Osteoblast (primary cell): Measurements from ENCODE around the gene KRTAP1-4. TPM values are rescaled to one million over a fixed set of nuclear protein-coding genes. Genes with fewer than 3 reads are reported as not detected.
"Not testable (repeated sequence)": the region's sequence is repeated elsewhere in the genome, so short reads cannot be mapped to it uniquely, and the experiment has no call there.

Experiments used
- DNase-seq: peaks from one replicate; pipeline ENCODE4 v3.0.0; 2011; ENCODE audit warnings: low spot score, mixed read lengths; ENCODE audit not compliant: insufficient read length; ENCODE audit errors: missing footprints
- H2AFZ ChIP-seq: 2 replicates; pipeline ENCODE4 v1.6.0; 2011; ENCODE audit warnings: mild to moderate bottlenecking, low read length
- H3K27ac ChIP-seq: 2 replicates; pipeline ENCODE4 v1.5.1; 2011; ENCODE audit warnings: mild to moderate bottlenecking, low read depth, low read length, moderate library complexity
- H3K27me3 ChIP-seq: 2 replicates; pipeline ENCODE4 v1.6.0; 2012; ENCODE audit warnings: mild to moderate bottlenecking, control low read depth, inconsistent platforms, low read length, moderate library complexity; ENCODE audit not compliant: insufficient read depth
- H3K36me3 ChIP-seq: 2 replicates; pipeline ENCODE4 v1.5.1; 2011; ENCODE audit warnings: mild to moderate bottlenecking, low read length, control low read depth, moderate library complexity; ENCODE audit not compliant: insufficient read depth
- H3K4me1 ChIP-seq: 2 replicates; pipeline ENCODE4 v1.5.1; 2011; ENCODE audit warnings: mild to moderate bottlenecking, low read length, control low read depth, moderate library complexity; ENCODE audit not compliant: insufficient read depth
- H3K4me2 ChIP-seq: 2 replicates; pipeline ENCODE4 v1.6.0; 2011; ENCODE audit warnings: mild to moderate bottlenecking, low read length; ENCODE audit not compliant: insufficient read depth
- H3K4me3 ChIP-seq: fragments of 200-600 bp; sonication (generic); 3 replicates; pipeline ENCODE4 v1.5.1; 2012; ENCODE audit warnings: mild to moderate bottlenecking, low read length, inconsistent platforms; ENCODE audit not compliant: insufficient read depth
- H3K79me2 ChIP-seq: 2 replicates; pipeline ENCODE4 v1.6.0; 2012; ENCODE audit warnings: mild to moderate bottlenecking, low read length, control low read depth, inconsistent platforms; ENCODE audit not compliant: insufficient read depth
- H3K9me3 ChIP-seq: 2 replicates; pipeline ENCODE4 v1.5.1; 2011; ENCODE audit warnings: low read depth, low read length, control low read depth
- H4K20me1 ChIP-seq: 2 replicates; pipeline ENCODE4 v1.6.0; 2012; ENCODE audit warnings: mild to moderate bottlenecking, low read length, control low read depth; ENCODE audit not compliant: insufficient read depth
- total RNA-seq: library from RNA; depleted of rRNA; stranded (reverse); fragments of >200 nt; gene quantifications from 2 replicates; pipeline ENCODE4 v1.2.3, GENCODE V29; 2012
- TF ChIP-seq, protein P1 (sequence below): IDR thresholded peaks from 2 replicates; pipeline ENCODE4 v1.5.1; 2011; ENCODE audit warnings: mild to moderate bottlenecking, low read depth, low read length, moderate library complexity; ENCODE audit errors: extremely low read depth

Gene KRTAP1-4
- total RNA-seq, 1 donor, result not detected

DNA sequence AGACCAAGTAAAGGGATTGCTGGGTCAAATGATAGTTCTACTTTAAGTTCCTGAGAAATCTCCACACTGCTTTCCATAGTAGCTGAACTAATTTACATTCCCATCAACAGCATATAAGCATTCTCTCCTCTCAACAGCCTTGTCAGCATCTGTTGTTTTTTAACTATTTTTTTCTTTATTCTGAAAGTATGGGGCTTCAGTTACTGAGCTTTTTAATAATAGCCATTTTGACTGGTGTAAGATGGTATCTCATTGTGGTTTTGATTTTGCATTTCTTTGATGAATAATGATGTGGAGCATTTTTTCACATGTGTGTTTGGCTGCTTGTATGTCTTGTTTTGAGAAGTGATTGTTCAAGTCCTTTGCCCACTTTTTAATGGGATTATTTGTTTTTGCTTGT is 22.6 kb upstream of the KRTAP1-4 start:
- Histone ChIP-seq H3K4me3 (no peak overlapping the region), H3K4me1 (peaks cover 33% of the 10 kb centered on the region), H3K36me3 (no peaks in the 10 kb centered on the region), H3K27me3 (no peaks in the 10 kb centered on the region), H3K79me2 (peaks cover 9% of the 10 kb centered on the region), H4K20me1 (no peaks in the 10 kb centered on the region), H3K27ac (peak overlapping the region; percentile 66), H2AFZ (no peak overlapping the region), H3K9me3 (peaks cover 2% of the 10 kb centered on the region), H3K4me2 (no peak overlapping the region)
- DNase-seq, result peak; percentile 86
- TF ChIP-seq, protein P1, sequence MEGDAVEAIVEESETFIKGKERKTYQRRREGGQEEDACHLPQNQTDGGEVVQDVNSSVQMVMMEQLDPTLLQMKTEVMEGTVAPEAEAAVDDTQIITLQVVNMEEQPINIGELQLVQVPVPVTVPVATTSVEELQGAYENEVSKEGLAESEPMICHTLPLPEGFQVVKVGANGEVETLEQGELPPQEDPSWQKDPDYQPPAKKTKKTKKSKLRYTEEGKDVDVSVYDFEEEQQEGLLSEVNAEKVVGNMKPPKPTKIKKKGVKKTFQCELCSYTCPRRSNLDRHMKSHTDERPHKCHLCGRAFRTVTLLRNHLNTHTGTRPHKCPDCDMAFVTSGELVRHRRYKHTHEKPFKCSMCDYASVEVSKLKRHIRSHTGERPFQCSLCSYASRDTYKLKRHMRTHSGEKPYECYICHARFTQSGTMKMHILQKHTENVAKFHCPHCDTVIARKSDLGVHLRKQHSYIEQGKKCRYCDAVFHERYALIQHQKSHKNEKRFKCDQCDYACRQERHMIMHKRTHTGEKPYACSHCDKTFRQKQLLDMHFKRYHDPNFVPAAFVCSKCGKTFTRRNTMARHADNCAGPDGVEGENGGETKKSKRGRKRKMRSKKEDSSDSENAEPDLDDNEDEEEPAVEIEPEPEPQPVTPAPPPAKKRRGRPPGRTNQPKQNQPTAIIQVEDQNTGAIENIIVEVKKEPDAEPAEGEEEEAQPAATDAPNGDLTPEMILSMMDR, result no peak

DNA sequence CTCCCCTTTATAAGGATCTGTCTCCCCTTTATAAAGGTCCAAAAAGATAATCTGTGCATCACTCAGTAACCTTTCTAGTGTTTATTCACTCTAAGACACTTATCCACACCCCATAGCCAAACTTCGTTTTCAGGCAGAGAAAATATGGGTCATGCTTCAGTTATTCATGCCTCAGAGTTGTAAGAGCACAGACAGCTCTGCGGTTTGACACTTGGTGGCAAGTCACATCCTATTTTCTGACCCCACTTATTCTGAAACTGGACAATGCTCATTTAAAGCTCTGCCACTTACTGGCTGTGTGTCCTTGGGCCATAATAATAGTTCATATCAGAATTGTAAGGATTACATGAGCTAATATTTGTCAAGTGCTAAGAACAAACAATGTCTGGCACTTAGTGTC is 19.1 kb upstream of the KRTAP1-4 start:
- Histone ChIP-seq H3K4me2 (peak overlapping the region; percentile 63), H4K20me1 (no peaks in the 10 kb centered on the region), H3K27ac (peak overlapping the region; percentile 97), H3K9me3 (no peaks in the 10 kb centered on the region), H3K36me3 (no peaks in the 10 kb centered on the region), H2AFZ (no peak overlapping the region), H3K4me1 (peaks cover 38% of the 10 kb centered on the region), H3K79me2 (peaks cover 5% of the 10 kb centered on the region), H3K4me3 (no peak overlapping the region), H3K27me3 (no peaks in the 10 kb centered on the region)
- TF ChIP-seq, protein P1, result no peak
- DNase-seq, result peak; percentile 95

- Histone ChIP-seq H3K27ac (peak overlapping the region; percentile 97), H3K4me2 (peak overlapping the region; percentile 63), H3K4me3 (no peak overlapping the region), H3K27me3 (no peaks in the 10 kb centered on the region), H2AFZ (peak overlapping the region; percentile 60), H3K9me3 (no peaks in the 10 kb centered on the region), H3K79me2 (no peaks in the 10 kb centered on the region), H4K20me1 (no peaks in the 10 kb centered on the region), H3K36me3 (no peaks in the 10 kb centered on the region), H3K4me1 (peaks cover 38% of the 10 kb centered on the region)
- peak; percentile 97 for DNase-seq
- TF ChIP-seq, protein P1, result no peak
Observed at GRCh38 chr17:41048441-41048840, 18.4 kb upstream of the KRTAP1-4 start.

GRCh38 chr17:41046735-41047465 is 16.9 kb upstream of the KRTAP1-4 start, which contains the start of gene KRTAP2-1:
TSS of gene KRTAP2-1 (minus strand) at chr17:41047316. CDS start at chr17:41047267, 49 bp downstream.
- peak within 1 kb of the TSS; percentile 63 for H3K4me2 ChIP-seq
- not testable (repeated sequence) for H3K9me3 ChIP-seq, H3K4me3 ChIP-seq, H3K27me3 ChIP-seq, H3K79me2 ChIP-seq, H2AFZ ChIP-seq, H3K36me3 ChIP-seq, H4K20me1 ChIP-seq, DNase-seq
- peak within 1 kb of the TSS; percentile 97 for H3K27ac ChIP-seq
- peaks cover 32% of the 10 kb centered on the region for H3K4me1 ChIP-seq
